Testis (tissue), 2 donors: ENCODE data around the gene HOXD10.

Experiments used
- CTCF ChIP-seq, 3 experiments: fragments of 450-650 bp in 2 of 3; fragments of 200-600 bp in 1 of 3; sonication (generic) in 1 of 3; IDR thresholded peaks; one replicate each; pipeline ENCODE4 v1.5.1; 2016 to 2019; ENCODE audit warnings: antibody characterized with exemption in 3 of 3, mild to moderate bottlenecking in 2 of 3, moderate library complexity in 1 of 3
- POLR2A ChIP-seq: fragments of 450-650 bp; IDR thresholded peaks from one replicate; pipeline ENCODE4 v1.6.1; 2017; ENCODE audit warnings: antibody characterized with exemption, mild to moderate bottlenecking, moderate library complexity

DNA sequence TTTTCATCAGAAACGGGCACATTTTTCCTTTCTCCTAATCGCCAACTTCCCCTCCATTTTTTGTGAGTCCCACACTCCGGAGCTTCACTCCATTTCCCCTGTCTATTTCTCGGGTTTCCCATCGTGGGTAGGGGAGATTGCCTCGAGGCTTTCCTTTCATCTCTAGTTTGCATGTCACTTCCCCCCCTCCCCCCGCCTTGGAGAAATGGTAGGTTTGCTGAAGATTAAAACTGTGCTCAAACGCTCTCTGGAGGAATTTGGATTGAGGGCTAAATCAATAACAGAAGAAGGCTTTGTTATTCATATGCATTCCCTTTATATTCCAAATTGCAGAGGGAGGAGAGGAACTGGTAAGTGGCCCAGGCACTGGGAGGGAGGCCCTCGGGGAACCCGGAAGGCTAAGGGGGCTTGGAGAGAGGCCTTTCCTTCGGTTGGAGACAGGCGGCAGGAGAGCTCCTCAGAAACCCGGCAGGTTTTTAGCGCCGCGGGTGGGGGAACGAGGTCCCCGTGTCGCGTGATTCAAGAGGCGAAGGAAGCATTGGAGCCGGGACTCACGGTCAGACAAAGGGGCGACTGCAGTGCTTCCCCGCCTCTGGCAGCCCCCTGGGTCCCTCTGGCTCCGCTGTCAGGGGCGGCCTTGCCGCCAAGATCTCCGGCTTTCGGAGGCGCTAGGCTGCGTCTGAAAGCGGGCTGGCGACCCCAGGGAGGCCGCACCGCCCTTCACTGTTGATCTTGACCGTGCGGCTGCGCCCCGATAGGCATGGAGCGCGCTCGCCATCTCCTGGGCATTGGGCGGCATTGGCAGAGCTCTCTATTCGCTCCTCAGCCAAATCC lies 19.4 kb upstream of the HOXD10 start:
- TF ChIP-seq POLR2A = no peak
- TF ChIP-seq CTCF (IDR thresholded peaks at IDR 0.05) = peak in 2 of 3 experiments; percentile 48 to 62
